Activated CD8-positive, alpha-beta T cell treated with anti-CD3 and anti-CD28 coated beads for 36 hours (primary cell): Measurements from ENCODE around the gene ADAD1. TPM values are rescaled to one million over a fixed set of nuclear protein-coding genes. Genes with fewer than 3 reads are reported as not detected.

Experiments used
- ATAC-seq: fragments of 200-7000 bp; cut with Tn5 transposase; one replicate; pipeline ENCODE4 v1.10.0; 2021; ENCODE audit warnings: mild to moderate bottlenecking, moderate library complexity
- CTCF ChIA-PET: fragments of 350-600 bp; sonication (Branson Sonifier 250); formaldehyde crosslinking; loops from one replicate; lab custom pipeline; 2021; ENCODE audit warnings: antibody characterized with exemption; lab: Charles Lee
- POLR2A ChIA-PET: fragments of 350-600 bp; sonication (Branson Sonifier 250); formaldehyde crosslinking; loops from one replicate; lab custom pipeline; 2021; ENCODE audit warnings: antibody characterized with exemption; lab: Charles Lee
- DNase-seq: peaks from one replicate; pipeline ENCODE4 v3.0.0-alpha.2; 2020
- H3K27ac Mint-ChIP-seq: one replicate; pipeline ENCODE4 v1.8.0; 2021; ENCODE audit warnings: mild to moderate bottlenecking, mixed read lengths
- H3K27me3 Mint-ChIP-seq: one replicate; pipeline ENCODE4 v1.8.0; 2021; ENCODE audit warnings: mixed read lengths
- H3K36me3 Mint-ChIP-seq: one replicate; pipeline ENCODE4 v1.8.0; 2021; ENCODE audit warnings: low read depth, mixed read lengths
- H3K4me1 Mint-ChIP-seq: one replicate; pipeline ENCODE4 v1.8.0; 2021; ENCODE audit warnings: low read depth, mixed read lengths
- H3K4me3 Mint-ChIP-seq: one replicate; pipeline ENCODE4 v1.8.0; 2021; ENCODE audit warnings: mild to moderate bottlenecking, moderate library complexity, mixed read lengths
- H3K9me3 Mint-ChIP-seq: one replicate; pipeline ENCODE4 v1.8.0; 2021; ENCODE audit warnings: mixed read lengths
- intact Hi-C: fragments of 100-400 bp; cut with micrococcal nuclease; formaldehyde crosslinking; loops from one replicate; pipeline ENCODE4 v1.10.0; 2022
- total RNA-seq, 2 experiments: library from RNA; stranded (reverse); gene quantifications; one replicate each; pipeline ENCODE4 v1.2.3, GENCODE V29; 2021
- TF ChIP-seq, protein P1 (sequence below): fragments of 200-600 bp; IDR thresholded peaks from one replicate; pipeline ENCODE4 v1.8.0; 2022; ENCODE audit warnings: antibody characterized with exemption, mild to moderate bottlenecking

ADAD1 gene
- not detected for total RNA-seq

DNA sequence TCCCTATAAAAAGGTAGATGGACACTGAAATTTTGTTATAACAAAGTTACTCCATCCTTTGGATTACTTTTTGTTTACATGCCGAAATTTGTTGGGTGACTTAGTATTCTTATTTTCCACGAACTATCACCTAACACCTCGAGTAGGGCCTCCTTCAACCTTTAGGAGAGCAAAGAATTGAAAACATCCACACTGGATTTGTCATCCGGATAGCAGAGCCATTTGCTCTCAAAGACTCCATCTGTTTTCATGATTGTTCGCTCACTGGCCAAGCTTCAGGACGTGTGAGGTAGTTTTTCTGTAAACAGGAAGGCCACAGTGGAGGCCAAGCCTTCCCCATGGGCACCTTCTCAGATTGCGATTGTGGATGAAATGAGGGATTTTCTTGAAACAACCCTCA is at the start of gene ADAD1:
TSS of gene ADAD1 (plus strand) at position 301 of the 400 bp plus-strand sequence. CDS start 1,059 bp downstream, outside the sequence.
- Mint-ChIP-seq H3K4me3 (no peak within 1 kb of the TSS), H3K27ac (no peak within 1 kb of the TSS), H3K4me1 (no peaks in the 10 kb centered on the region), H3K36me3 (no peaks in the 10 kb centered on the region), H3K9me3 (no peaks in the 10 kb centered on the region), H3K27me3 (no peaks in the 10 kb centered on the region)
- CTCF ChIA-PET: no interaction called here
- POLR2A ChIA-PET: no interaction called here
- TF ChIP-seq, protein P1, sequence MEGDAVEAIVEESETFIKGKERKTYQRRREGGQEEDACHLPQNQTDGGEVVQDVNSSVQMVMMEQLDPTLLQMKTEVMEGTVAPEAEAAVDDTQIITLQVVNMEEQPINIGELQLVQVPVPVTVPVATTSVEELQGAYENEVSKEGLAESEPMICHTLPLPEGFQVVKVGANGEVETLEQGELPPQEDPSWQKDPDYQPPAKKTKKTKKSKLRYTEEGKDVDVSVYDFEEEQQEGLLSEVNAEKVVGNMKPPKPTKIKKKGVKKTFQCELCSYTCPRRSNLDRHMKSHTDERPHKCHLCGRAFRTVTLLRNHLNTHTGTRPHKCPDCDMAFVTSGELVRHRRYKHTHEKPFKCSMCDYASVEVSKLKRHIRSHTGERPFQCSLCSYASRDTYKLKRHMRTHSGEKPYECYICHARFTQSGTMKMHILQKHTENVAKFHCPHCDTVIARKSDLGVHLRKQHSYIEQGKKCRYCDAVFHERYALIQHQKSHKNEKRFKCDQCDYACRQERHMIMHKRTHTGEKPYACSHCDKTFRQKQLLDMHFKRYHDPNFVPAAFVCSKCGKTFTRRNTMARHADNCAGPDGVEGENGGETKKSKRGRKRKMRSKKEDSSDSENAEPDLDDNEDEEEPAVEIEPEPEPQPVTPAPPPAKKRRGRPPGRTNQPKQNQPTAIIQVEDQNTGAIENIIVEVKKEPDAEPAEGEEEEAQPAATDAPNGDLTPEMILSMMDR: no peak
- no peak for DNase-seq
- intact Hi-C loops: no loop called here
- ATAC-seq: no peak

DNA sequence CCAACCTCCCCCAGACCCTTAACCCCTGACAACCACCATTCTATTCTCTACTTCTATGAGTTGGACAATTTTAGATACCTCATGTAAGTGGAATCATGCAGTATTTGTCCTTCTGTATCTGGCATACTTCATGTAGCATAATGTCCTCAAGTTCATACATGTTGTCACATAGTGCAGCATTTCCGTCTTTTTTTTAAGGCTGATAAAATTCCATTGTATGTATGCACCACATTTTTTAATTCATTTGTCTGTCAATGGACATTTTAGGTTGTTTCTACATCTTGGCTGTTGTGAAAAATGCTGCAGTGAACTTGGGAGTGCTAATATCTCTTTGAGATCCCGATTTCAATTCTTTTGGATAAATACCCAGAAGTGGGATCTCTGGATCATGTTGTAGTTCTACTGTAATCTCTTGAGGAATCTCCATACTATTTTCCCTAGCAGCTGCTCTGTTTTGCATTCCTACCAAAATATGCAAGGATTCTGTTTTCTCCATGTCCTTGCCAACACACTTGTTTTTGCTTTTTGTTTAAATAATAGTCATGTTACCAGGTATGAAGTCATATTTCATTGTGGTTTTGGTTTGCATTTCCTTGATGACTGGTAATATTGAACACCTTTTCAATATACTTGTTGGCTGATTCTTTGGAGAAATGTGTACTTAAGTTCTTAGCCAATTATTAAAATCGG is 48.8 kb upstream of the ADAD1 start:
- TF ChIP-seq, protein P1: no peak
- no peaks in the 10 kb centered on the region for H3K4me1 Mint-ChIP-seq
- DNase-seq: no peak
- ChIA-PET CTCF (no interaction called here), POLR2A (no interaction called here)
- no peak overlapping the region for H3K4me3 Mint-ChIP-seq
- no peaks in the 10 kb centered on the region for H3K27me3 Mint-ChIP-seq
- H3K9me3 Mint-ChIP-seq: no peaks in the 10 kb centered on the region
- no peak for ATAC-seq
- peaks cover 21% of the 10 kb centered on the region for H3K36me3 Mint-ChIP-seq
- intact Hi-C loops: no loop called here
- no peak overlapping the region for H3K27ac Mint-ChIP-seq

DNA sequence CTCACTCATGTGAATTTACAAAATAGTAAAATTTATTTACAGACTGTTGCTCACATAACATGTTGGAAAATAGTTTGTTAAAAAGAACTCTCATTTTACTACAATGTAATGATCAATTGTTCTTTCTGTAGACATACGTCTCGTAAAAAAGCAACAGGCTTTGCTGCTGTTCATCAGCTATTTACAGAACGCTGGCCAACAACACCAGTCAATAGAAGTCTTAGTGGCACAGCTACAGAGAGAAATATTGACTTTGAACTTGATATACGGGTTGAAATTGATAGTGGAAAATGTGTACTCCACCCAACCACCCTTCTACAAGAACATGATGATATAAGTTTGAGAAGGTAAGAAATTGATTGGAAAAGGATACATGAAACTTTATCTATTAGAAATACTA is 47.6 kb upstream of the ADAD1 start:
- POLR2A ChIA-PET: no interaction called here
- ATAC-seq (no peak), DNase-seq (no peak)
- Mint-ChIP-seq H3K4me1 (no peaks in the 10 kb centered on the region), H3K27ac (no peak overlapping the region), H3K4me3 (no peak overlapping the region), H3K36me3 (peaks cover 23% of the 10 kb centered on the region), H3K27me3 (no peaks in the 10 kb centered on the region), H3K9me3 (no peaks in the 10 kb centered on the region)
- CTCF ChIA-PET: no interaction called here
- intact Hi-C loops: no loop called here
- TF ChIP-seq, protein P1: no peak

DNA sequence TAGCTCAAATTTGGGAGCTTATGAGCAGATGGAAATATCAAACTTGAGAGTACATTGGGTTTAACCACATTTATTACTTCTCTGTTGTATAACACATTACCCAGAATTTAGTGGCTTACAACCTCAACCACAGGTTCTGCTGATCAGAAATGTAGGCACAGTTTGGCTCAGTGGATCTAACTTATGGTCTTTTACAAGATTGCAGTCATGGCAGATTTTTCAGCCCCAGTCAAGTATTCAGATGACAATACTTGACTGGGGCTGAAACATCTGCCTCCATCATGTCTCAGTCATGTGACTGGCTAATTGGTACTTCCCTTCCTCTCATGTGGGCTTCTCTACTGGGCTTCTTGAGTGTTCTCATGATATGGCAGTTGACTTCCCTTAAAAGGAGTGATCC is 44.0 kb upstream of the ADAD1 start:
- POLR2A ChIA-PET: no interaction called here
- Mint-ChIP-seq H3K27me3 (no peaks in the 10 kb centered on the region), H3K4me1 (no peaks in the 10 kb centered on the region), H3K9me3 (no peaks in the 10 kb centered on the region), H3K36me3 (peaks cover 22% of the 10 kb centered on the region), H3K4me3 (no peak overlapping the region), H3K27ac (no peak overlapping the region)
- ATAC-seq (no peak), DNase-seq (no peak)
- CTCF ChIA-PET: no interaction called here
- intact Hi-C loops: no loop called here
- TF ChIP-seq, protein P1: no peak

DNA sequence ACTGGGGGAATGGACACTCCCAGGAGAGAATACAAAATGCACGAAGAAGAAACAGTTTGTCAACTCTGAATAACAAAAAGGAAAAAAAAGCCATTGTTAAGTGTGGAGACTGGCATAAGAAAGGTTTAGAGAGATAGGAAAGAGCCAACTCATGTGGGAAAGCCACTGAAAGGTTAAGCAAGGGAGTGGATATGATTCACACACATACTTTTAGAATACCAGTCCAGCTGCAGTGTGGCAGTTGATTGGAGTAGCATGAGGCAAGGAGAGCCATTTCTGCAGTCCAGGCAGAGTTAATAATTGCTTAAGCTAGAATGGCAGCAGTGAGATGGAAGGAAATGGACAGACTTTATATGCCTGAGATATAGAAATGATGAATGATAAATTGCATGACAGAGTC is 36.9 kb upstream of the ADAD1 start:
- CTCF ChIA-PET: no interaction called here
- H3K36me3 Mint-ChIP-seq: peaks cover 15% of the 10 kb centered on the region
- H3K27me3 Mint-ChIP-seq: no peaks in the 10 kb centered on the region
- DNase-seq: no peak
- H3K9me3 Mint-ChIP-seq: no peaks in the 10 kb centered on the region
- intact Hi-C loops: no loop called here
- no peaks in the 10 kb centered on the region for H3K4me1 Mint-ChIP-seq
- TF ChIP-seq, protein P1: no peak
- POLR2A ChIA-PET: no interaction called here
- no peak overlapping the region for H3K4me3 Mint-ChIP-seq
- H3K27ac Mint-ChIP-seq: no peak overlapping the region
- no peak for ATAC-seq
